COR-L47 (cell line): ENCODE results near the gene HOXB13.

Experiments
- DNase-seq: peaks from one replicate; lab custom pipeline; 2025; lab: John Stamatoyannopoulos, UW

Gene HOXB13

DNA sequence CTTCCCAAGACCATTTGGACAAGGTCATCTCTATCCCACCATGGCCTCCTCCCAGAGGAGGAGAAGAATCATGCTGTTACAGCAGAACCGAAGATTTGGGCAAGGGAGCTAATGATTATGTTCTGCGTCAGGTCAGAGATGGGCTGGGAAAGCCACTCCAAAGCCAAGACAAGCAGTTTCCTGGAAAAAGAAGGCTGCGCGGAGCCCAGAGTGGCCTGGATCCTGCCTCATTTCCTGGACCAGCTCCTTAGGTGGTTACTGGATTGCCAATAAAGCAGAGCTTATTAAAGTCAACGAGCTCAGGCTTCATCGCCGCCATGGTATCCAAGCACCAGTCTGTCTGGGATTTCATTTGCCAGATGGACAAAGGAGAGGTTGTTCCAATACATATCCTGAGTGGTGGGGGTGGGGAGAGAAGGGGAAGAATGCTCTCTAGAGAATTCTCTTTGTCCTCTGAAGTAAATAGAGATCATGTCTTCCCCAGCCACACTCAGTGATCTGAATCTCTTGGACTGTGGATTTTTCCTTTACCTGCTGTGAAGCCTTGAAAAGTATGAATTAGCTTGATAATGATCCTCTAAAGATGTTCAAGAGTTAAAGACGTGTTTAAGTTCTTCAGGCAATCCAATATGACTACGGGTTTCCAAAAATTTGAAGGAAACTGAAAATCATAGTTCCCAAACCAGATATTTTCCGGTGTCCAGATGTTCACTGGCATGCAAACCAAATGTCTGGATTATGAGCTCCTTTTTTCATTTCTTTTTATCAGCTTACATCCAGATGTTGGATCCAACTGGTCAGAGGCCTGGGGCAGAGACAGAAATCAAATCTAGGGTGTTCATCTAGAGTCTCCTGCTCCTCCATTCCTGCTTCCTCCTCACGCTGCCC lies 23.9 kb downstream of the HOXB13 start:
- DNase-seq: no peak

DNA sequence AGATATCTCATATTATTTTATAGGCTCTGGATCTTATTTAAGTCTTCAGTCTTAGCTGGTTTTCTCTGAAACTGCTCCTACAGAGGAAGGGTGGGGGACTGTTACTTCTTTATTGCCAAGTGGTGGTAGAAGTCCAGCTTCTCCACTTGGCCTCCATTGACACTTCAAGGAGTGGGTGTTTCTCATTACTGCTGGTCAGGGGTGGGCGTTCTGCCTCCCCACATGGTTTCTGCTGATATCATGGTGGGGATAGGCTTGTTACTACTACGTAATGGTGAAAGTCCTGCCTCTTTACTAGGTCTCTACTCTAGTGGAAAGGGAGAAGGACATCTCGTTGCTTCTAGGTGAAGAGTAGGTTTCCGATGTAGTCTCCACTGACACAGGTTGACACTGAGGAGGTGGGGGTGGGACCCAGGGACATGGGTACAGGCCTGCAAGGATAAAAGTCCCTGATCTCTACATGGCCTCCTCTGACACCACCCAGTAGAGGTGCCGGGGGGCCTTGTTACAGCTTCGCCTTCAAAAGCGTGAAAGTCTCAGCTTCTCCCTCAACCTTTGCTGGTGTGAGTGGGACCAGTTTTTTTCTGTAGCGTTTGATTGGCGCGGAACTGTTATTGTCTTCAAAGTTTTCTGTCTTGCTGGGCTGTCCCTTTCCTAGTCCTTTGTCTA lies 26.6 kb downstream of the HOXB13 start:
- DNase-seq: no peak

DNA sequence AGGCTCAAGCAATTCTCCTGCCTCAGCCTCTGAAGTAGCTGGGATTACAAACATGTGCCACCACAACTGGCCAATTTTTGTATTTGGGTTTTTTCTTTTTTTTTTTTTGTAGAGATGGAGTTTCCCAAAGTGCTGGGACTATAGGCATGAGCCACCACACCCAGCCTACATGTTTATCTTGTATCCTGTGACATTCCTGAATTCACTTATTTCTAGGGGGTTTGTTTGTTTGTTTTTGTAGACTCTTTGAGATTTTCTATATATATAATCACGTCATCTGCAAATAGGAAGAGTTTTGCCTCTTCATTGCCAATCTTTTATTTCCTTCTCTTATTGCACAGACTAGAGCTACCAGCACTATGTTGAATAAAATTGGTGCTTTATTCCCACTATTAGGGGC lies 35.4 kb downstream of the HOXB13 start:
- no peak for DNase-seq

DNA sequence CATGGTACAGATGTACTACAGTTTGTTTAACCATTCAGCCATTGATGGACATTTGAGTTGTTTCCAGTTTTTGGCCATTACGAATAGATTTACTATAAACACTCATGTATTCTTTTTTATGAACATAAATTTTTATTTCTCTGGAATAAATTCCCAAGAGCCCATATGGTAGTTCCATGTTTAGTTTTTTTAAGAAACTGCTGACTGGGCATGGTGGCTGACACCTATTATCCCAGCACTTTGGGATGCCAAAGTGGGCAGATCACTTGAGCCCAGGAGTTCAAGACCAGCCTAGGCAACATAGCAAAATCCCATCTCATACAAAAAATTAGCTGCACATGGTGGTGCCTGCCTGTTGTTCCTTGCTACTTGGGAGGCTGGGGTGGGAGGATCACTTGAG lies 36.5 kb downstream of the HOXB13 start:
- DNase-seq: no peak

DNA sequence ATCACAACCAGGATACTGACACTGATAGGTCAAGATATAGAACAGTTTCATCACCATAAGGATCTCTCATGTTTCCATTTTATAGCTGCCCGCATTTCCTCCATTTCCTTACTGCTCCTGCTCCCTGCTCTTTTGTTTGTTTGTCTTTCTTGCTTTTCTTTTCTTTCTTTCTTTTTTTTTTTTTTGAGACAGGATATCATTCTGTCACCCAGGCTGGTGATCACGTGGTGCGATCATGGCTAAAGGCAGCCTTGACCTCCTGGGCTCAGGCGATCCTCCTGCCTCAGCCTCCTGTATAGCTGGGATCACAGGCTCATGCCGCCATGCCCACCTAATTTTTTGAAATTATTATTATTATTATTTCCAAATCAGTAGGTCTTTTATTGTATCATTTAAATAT lies 37.9 kb downstream of the HOXB13 start:
- DNase-seq: no peak

DNA sequence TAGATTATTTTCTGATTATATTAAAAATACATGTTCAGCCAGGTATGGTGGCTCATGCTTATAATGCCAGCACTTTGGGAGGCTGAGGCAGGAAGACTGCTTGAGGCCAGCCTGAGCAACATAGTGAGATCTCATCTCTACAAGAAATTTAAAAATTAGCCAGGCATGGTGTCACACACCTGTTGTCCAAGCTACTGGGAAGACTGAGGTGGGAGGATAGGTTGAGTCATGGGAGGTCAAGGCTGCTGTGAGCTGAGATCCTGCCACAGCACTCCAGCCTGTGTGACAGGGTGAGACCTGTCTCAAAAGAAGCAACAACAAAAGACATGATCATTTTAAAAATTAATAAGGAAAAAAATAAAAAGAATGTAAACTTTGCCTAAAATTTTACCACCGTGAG lies 46.9 kb downstream of the HOXB13 start:
- DNase-seq: no peak

DNA sequence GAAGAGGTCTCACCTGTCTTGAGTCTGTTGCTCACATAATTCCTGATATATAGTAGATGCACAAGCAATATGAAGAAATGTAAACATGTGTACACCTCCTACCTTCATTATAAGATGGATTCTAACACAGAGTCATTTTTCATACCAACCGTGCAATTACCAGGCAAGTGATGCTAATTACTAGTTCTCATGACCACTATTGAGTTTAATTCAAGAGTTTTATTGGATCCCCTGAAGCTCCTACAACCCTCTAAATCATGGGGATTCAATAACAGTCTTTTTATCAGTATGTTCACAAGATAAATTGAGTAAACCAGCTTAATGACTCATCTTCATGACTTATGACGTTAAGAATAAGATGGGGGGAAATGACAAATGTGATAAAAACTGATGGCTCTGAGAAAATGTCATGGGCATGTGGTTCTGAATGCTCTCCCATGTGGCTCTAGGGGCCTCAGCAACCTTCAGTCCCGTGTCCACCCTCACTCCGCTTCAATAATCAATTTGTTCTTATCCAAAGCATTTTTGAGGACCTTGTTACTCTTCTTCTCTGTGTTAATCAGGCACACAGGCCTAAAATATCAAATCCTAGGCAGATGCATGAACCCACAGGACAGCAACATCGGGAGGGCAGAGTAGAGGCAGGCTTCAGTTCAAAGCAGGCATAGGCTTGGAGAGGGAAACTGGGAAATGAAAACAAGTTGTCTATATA lies 49.0 kb downstream of the HOXB13 start:
- DNase-seq: no peak

DNA sequence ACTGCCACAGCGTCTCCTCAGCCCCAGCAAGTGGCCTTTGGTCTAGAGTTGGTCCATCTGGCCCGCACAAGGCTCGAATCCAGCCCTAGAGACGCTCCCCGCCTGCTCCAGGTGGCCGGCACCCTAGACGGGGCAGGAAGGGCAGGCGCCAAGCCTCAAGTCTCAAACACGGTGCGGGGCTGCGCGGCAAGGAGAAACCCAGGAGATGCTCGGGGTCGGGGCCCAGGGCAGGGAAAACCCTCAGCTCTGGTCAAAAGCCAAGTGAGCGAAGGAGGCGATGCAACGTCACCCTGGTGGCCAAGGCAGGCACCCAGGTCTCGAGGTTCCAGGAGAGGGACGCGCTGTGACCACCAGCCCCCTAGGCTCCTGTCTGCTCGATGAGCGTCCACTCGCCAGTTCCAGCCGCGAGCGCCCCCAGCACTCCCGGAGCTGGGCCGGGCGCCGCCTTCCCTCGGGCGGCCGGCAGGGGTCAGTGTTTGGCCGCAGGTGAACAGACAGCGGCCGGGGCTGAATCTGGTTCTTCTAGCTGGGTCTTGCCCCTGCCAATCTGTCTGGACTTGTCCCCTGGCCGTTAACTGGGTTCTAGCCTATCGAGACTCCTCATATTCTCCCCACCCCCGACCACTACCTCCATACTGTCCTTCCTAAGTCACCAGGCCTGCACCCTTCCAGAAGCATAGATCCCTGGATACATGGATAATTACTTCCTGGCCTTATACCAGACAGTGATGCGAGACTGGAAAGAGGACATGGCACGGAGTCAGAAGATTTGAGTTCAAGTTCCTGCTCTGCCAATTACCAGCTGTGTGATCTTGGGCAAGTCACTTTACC lies 50.2 kb downstream of the HOXB13 start:
- DNase-seq: peak; percentile 45

DNA sequence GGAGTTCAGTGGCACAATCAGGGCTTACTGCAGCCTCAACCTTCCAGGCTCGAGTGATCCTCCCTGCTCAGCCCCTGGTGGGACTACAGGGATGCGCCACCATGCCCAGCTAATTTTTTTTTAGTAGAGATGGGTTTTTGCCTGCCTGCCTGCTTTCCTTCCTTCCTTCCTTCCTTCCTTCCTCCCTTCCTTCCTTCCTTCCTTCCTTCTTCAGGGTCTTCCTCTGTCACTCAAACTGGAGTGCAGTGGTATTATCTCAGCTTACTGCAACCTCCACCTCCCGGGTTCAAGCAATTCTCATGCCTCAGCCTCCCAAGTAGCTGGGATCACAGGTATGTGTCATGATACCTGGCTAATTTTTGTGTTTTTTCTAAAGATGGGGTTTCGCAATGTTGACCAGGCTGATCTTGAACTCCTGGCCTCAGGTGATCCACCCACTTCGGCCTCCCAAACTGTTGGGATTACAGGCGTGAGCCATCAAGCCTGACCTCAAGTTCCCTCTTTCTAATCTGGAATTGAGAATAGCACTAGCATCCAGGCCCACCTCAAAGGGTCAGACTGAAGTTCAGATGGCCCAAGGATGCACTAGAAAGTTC lies 51.5 kb downstream of the HOXB13 start:
- no peak for DNase-seq
